ENCODE results near the gene ZNG1E.
A peak's percentile ranks its signal among the peaks of the same experiment; 100 is the strongest.
"Not testable (repeated sequence)": the region's sequence is repeated elsewhere in the genome, so short reads cannot be mapped to it uniquely, and the experiment has no call there.

ZNG1E gene

GRCh38 chr9:65675589-65676021, at the start of gene ZNG1E:
Gene ZNG1E (plus strand): TSS chr9:65675928. CDS start chr9:65675977, 49 bp downstream.
- DNase-seq: peak; percentile 65

- not testable (repeated sequence) for DNase-seq
Observed at GRCh38 chr9:65673579-65673978, 2.1 kb upstream of the ZNG1E start.

- DNase-seq: not testable (repeated sequence)
Observed at GRCh38 chr9:65675018-65675417, 710 bp upstream of the ZNG1E start.

- peak; percentile 37 for DNase-seq
Observed at GRCh38 chr9:65676389-65676788, 661 bp downstream of the ZNG1E start.

GRCh38 chr9:65678533-65678932, 2.8 kb downstream of the ZNG1E start:
- DNase-seq: not testable (repeated sequence)

GRCh38 chr9:65703550-65703949, 27.8 kb downstream of the ZNG1E start:
- not testable (repeated sequence) for DNase-seq

GRCh38 chr9:65714445-65714844, 38.7 kb downstream of the ZNG1E start:
- DNase-seq: not testable (repeated sequence)

GRCh38 chr9:65737096-65737564, 61.4 kb downstream of the ZNG1E start, which contains the start of gene FOXD4L4:
Gene FOXD4L4 (plus strand): TSS chr9:65737146. CDS start chr9:65737146, 0 bp downstream.
- peak; percentile 1 for DNase-seq

- DNase-seq: not testable (repeated sequence)
Observed at GRCh38 chr9:65738133-65738532, 62.4 kb downstream of the ZNG1E start.
